GM18867 (cell line): Measurements from ENCODE around the gene FBXW12.
"Not testable (repeated sequence)": the region's sequence is repeated elsewhere in the genome, so short reads cannot be mapped to it uniquely, and the experiment has no call there.

ENCODE experiments used
- ATAC-seq: cut with Tn5 transposase; IDR thresholded peaks from one replicate; pipeline ENCODE4 v1.9.1; 2021; ENCODE audit warnings: mild to moderate bottlenecking, moderate library complexity; ENCODE audit not compliant: unreplicated experiment

FBXW12 gene

GRCh38 chr3:48372377-48372770 lies 355 bp downstream of the FBXW12 start:
- no peak for ATAC-seq

GRCh38 chr3:48372862-48373435 lies 930 bp downstream of the FBXW12 start:
- ATAC-seq = no peak

GRCh38 chr3:48387634-48388033 lies 15.6 kb downstream of the FBXW12 start:
- ATAC-seq = no peak

- ATAC-seq = no peak
Measured at GRCh38 chr3:48388966-48389365, 16.9 kb downstream of the FBXW12 start.

- ATAC-seq = no peak
Measured at GRCh38 chr3:48394391-48394790, 22.4 kb downstream of the FBXW12 start.

GRCh38 chr3:48395714-48396113 lies 23.7 kb downstream of the FBXW12 start:
- ATAC-seq = no peak

GRCh38 chr3:48397767-48398681 lies 26.0 kb downstream of the FBXW12 start:
- no peak for ATAC-seq

- ATAC-seq = no peak
Measured at GRCh38 chr3:48398701-48399386, 26.8 kb downstream of the FBXW12 start.

- ATAC-seq = no peak
Measured at GRCh38 chr3:48399387-48400172, 27.6 kb downstream of the FBXW12 start.

- ATAC-seq = no peak
Measured at GRCh38 chr3:48400824-48401433, 28.9 kb downstream of the FBXW12 start.

GRCh38 chr3:48401434-48401901 lies 29.4 kb downstream of the FBXW12 start:
- not testable (repeated sequence) for ATAC-seq

- no peak for ATAC-seq
Measured at GRCh38 chr3:48402281-48402732, 30.3 kb downstream of the FBXW12 start.

- no peak for ATAC-seq
Measured at GRCh38 chr3:48402907-48403306, 30.9 kb downstream of the FBXW12 start.

- ATAC-seq = no peak
Measured at GRCh38 chr3:48403533-48404439, 31.8 kb downstream of the FBXW12 start.

- ATAC-seq = no peak
Measured at GRCh38 chr3:48404440-48405342, 32.7 kb downstream of the FBXW12 start.

- no peak for ATAC-seq
Measured at GRCh38 chr3:48405343-48405881, 33.4 kb downstream of the FBXW12 start.

- ATAC-seq = no peak
Measured at GRCh38 chr3:48405971-48406370, 34.0 kb downstream of the FBXW12 start.
